EH (cell line): ENCODE results near the gene CD82.
A peak's percentile ranks its signal among the peaks of the same experiment; 100 is the strongest.
"Not testable (repeated sequence)": the region's sequence is repeated elsewhere in the genome, so short reads cannot be mapped to it uniquely, and the experiment has no call there.

Source experiments
- DNase-seq: peaks from one replicate; pipeline ENCODE4 v3.0.0-alpha.2; 2015; ENCODE audit warnings: low read depth

The CD82 gene

GRCh38 chr11:44533921-44534711, 31.3 kb upstream of the CD82 start:
- no peak for DNase-seq

- no peak for DNase-seq
These were observed 30.1 kb upstream of the CD82 start for GRCh38 chr11:44535191-44535980.

- DNase-seq, result no peak
These were observed 28.5 kb upstream of the CD82 start for GRCh38 chr11:44536788-44537516.

- DNase-seq, result no peak
These were observed 27.8 kb upstream of the CD82 start for GRCh38 chr11:44537679-44538078.

- DNase-seq, result peak; percentile 77
These were observed 26.9 kb upstream of the CD82 start for GRCh38 chr11:44538375-44539054.

GRCh38 chr11:44539971-44540370, 25.5 kb upstream of the CD82 start:
- no peak for DNase-seq

- no peak for DNase-seq
These were observed 24.8 kb upstream of the CD82 start for GRCh38 chr11:44540667-44541066.

GRCh38 chr11:44542372-44542771, 23.1 kb upstream of the CD82 start:
- DNase-seq, result no peak

- not testable (repeated sequence) for DNase-seq
These were observed 18.5 kb upstream of the CD82 start for GRCh38 chr11:44546984-44547383.

- DNase-seq, result not testable (repeated sequence)
These were observed 17.9 kb upstream of the CD82 start for GRCh38 chr11:44547534-44547933.

- DNase-seq, result no peak
These were observed 17.3 kb upstream of the CD82 start for GRCh38 chr11:44548032-44548695.

- not testable (repeated sequence) for DNase-seq
These were observed 16.3 kb upstream of the CD82 start for GRCh38 chr11:44548961-44549749.

GRCh38 chr11:44550123-44550522, 15.3 kb upstream of the CD82 start:
- no peak for DNase-seq

GRCh38 chr11:44551456-44552139, 13.9 kb upstream of the CD82 start:
- no peak for DNase-seq

GRCh38 chr11:44555031-44555800, 10.2 kb upstream of the CD82 start:
- DNase-seq, result no peak

GRCh38 chr11:44556735-44557409, 8.6 kb upstream of the CD82 start:
- DNase-seq, result peak; percentile 66

GRCh38 chr11:44557464-44557863, 8.0 kb upstream of the CD82 start:
- no peak for DNase-seq

GRCh38 chr11:44559207-44559939, 6.1 kb upstream of the CD82 start:
- peak; percentile 29 for DNase-seq
